HG03108 (cell line): ENCODE results near the gene MANSC1.
"Not testable (repeated sequence)": the region's sequence is repeated elsewhere in the genome, so short reads cannot be mapped to it uniquely, and the experiment has no call there.

Experiments used
- ATAC-seq: cut with Tn5 transposase; IDR thresholded peaks from one replicate; pipeline ENCODE4 v1.9.1; 2021; ENCODE audit warnings: moderate library complexity; ENCODE audit not compliant: unreplicated experiment

Gene MANSC1

DNA sequence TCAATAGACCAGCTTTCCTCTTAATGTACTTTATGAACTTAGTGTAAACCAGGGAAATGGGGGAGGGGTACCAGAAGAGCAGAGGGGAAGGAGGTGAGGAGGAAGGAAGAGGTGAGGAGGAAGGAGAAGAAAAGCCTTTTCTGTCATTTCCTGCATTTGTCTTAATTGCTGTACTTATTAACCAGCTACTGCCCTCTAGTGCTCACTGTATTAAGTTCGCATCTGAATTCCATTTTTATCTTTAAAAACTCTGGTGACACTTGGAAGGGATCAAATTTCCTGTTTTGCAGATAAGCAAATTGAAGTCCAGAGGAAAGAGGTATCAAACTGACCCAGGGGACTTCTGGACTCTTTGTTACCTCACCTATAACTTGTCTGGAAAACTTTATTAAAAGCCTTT lies 22.2 kb downstream of the MANSC1 start:
- no peak for ATAC-seq

GRCh38 chr12:12326262-12326661 lies 23.8 kb downstream of the MANSC1 start:
- no peak for ATAC-seq

- no peak for ATAC-seq
These were observed 26.5 kb downstream of the MANSC1 start for GRCh38 chr12:12323591-12323990.

DNA sequence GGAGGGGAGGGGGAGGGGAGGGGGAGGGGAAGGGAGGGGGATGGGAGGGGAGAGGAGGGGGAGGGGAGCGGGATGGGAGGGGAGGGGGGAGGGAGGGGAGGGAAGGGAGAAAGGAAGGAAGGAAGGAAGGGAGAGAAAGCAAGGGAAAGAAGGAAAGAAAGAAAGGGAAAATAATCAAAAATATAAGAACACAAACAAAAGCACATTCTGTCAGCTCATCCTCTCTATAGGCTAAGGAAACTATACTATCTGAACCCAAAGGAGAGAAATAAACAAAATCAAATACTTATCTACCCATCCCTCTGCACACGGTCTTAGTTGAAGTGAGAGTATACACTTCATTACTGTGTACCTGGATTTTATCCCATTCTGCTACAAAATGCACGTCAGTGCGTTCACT lies 26.9 kb downstream of the MANSC1 start:
- no peak for ATAC-seq

DNA sequence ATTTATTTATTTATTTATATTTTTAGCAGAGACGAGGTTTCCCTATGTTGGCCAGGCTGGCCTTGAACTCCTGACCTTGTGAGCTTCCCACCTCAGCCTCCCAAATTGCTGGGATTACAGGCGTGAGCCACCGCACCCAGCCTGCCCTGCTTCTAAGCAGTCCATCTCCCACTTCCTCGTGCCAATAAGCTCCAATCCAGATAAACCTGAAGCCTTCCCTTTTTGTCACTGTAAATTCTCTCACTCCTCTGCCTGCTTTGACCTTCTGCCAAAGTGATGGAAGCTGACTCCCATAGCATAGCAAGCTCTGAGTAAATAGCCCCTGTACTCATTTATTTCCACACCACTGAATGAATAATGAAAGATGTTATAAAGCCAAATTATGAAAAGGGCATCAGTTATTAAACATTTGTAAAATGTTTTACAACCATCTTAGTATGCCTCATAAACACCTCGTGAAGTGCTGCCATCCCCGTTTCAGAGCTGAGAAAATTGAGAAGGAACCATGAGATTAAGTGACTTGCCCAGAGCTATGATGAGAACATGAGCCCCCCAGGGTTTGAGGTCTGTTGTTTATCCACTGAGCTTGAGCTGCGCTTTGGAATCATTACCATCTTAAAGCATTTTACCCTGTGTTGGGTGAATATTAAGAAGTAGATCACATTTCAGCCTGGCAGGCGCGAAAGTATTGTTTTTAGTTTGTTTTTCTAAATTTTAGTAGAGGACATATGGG lies 30.4 kb downstream of the MANSC1 start:
- ATAC-seq = no peak

DNA sequence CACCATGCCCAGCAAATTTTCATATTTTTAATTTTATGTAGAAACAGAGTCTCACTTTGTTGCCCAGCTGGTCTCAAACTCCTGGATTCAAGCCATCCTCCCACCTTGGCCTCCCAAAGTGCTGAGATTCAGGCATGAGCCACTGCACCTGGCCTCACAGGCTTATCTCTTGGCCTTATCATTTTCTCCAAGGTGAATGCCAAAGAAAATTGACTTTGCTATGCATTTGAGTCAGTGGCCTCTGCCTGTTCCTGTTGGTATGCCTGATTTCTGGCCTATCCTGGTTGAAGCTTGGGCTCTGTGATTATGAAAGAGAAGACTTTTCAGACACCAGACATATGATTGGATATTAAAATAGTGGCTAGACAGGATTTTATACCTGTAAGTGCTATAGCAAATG lies 34.2 kb downstream of the MANSC1 start:
- no peak for ATAC-seq

DNA sequence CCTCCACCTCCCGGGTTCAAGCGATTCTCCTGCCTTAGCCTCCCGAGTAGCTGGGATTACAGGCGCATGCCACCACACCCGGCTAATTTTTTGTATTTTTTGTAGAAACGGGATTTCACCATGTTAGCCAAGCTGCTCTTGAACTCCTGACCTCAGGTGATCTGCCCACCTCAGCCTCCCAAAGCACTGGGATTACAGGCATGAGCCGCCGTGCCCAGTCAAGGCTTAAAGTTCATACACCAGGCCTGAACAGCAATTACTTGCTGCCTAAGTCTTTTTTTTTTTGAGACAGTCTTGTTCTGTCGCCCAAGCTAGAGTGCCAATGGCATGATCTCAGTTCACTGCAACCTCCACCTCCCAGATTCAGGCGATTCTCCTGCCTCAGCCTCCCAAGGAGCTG lies 39.3 kb downstream of the MANSC1 start:
- not testable (repeated sequence) for ATAC-seq

- ATAC-seq = no peak
These were observed 44.3 kb downstream of the MANSC1 start for GRCh38 chr12:12305568-12306300.

- no peak for ATAC-seq
These were observed 47.1 kb downstream of the MANSC1 start for GRCh38 chr12:12302976-12303375.

DNA sequence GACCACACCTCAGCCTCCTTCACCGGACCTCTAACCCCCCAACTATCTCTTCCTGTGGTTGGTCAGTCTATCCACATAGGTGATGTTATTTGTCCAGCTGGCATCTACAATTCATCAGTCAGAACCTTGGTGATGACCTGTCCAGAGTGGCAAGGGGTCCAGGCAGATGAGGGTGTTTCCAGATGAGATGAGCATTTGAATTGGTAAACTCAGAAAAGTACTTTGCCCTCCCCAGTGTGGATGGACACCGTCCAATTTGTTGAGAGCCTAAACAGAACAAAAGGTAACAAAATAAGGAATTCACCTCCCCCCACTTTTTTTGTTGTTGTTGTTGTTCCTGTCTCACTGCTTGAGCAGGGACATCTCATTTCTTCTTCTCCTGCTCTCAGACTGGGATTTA lies 48.9 kb downstream of the MANSC1 start:
- no peak for ATAC-seq

DNA sequence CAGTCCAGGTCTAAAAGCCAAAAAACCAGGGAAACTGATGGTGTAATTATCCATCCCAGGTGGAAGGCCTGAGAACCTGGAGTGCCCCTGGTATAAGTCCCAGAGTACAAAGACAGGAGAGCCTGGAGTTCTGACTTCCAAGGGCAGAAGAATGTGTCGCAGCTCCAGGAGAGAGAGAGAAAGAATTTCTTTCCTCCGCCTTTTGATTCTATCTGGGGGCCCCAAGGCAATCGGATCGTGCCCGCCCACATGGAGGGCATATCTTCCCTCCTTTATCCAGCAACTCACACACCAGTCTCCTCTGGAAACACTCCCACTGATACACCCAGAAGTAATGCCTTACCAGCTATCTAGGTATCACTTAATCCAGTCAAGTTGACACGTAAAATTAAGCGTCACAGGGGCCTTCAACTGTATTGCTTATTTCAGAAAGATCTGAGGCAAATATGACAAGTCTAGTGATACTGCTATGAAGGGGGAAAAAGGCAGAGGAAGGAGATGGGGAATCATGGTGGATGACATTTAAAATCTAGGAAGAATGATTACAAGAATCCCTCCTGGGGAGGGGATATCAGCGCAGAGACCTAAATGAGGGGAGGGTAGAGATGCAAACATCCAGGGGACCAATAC lies 52.7 kb downstream of the MANSC1 start:
- no peak for ATAC-seq

GRCh38 chr12:12294215-12295005 lies 55.6 kb downstream of the MANSC1 start:
- ATAC-seq = no peak

- no peak for ATAC-seq
These were observed 59.8 kb downstream of the MANSC1 start for GRCh38 chr12:12290206-12290605.

DNA sequence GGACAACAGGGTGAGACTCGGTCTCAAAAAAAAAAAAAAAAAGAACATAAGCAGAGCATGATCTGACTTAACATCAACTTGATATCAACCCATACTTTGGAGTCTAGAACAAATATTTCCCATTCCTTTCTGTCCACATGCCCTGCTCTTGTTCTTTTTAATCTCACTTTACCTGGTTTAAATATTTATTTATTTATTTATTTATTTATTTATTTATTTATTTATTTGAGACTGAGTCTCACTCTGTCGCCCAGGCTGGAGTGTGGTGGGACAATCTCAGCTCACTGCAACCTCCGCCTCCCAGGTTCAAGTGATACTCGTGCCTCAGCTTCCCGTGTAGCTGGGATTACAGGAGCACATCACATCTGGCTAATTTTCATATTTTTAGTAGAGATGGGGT lies 63.6 kb downstream of the MANSC1 start:
- ATAC-seq = no peak

- no peak for ATAC-seq
These were observed 67.1 kb downstream of the MANSC1 start for GRCh38 chr12:12282761-12283425.

DNA sequence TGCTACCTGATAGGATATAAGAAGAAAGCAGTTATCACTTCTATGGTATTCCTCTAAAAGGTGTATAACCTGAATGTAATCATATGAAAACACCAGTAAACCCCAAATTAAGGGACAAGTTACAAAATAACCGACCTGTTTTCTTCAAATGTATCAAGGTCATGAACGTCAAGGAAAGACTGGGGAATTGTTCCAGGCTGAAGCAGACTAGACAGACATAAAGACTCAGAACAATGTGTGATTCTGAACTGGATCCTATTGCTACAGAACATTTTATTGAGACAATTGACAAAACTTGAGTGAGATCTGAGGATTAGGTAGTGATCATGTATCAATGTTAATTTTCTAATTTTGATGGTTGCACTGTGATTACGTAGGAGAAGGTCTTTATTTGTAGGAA lies 67.8 kb downstream of the MANSC1 start:
- no peak for ATAC-seq

- ATAC-seq = no peak
These were observed 68.9 kb downstream of the MANSC1 start for GRCh38 chr12:12281134-12281533.

GRCh38 chr12:12278899-12279298 lies 71.1 kb downstream of the MANSC1 start:
- ATAC-seq = no peak
